ENCODE results near the gene FAM114A1. TPM values are rescaled to one million over a fixed set of nuclear protein-coding genes. Genes with fewer than 3 reads are reported as not detected.
A peak's percentile ranks its signal among the peaks of the same experiment; 100 is the strongest.

Gene FAM114A1
- total RNA-seq (ENCODE audit: low replicate concordance): 5.1 and 7.4 TPM in 2 replicates

DNA sequence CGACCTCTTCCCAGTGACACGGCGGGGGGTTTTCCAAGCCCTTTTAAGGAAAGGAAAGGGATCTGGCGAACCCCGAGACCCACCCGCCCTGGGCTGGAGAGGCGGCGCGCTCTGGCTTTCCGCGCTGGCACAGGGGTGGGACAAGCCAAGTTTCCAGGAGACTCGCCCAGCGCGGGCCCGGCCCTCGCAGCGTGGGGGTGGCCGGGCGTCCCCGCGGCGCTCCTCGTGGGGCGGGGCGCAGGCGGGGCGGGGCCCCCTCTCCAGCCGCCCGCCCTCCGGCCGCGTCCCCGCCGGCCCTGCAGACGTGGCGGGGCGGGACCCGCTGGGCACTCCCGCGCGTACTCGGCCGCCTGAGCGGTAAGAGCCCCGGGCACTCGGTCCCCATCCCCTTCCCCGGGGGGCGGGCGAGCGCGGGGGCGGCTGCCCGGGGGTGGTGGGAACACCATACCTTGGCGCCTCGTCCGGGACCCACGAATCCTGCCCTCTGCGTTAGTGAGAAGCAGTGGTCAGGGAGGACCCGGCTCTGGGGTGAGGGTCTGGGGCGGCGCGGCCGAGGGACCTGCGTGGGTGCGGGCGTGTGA is at the start of gene FAM114A1:
Gene FAM114A1 (plus strand): TSS at position 329 of the 581 bp plus-strand sequence. CDS start 10,273 bp downstream, outside the sequence.
- H4K20me1 ChIP-seq (ENCODE audit: low read depth): no peaks in the 10 kb centered on the region
- peaks cover 2% of the 10 kb centered on the region for H3K27me3 Mint-ChIP-seq (ENCODE audit: insufficient read depth, low read depth)
- no peaks in the 10 kb centered on the region for H3K36me3 Mint-ChIP-seq
- no peak within 1 kb of the TSS for H3K9ac ChIP-seq
- H3K9me3 Mint-ChIP-seq: no peaks in the 10 kb centered on the region
- no peak within 1 kb of the TSS for H3K27ac ChIP-seq
- peak within 1 kb of the TSS; percentile 65 for H3K4me3 ChIP-seq
- H3F3A ChIP-seq (ENCODE audit: low read depth): peaks cover 5% of the 10 kb centered on the region
- peak within 1 kb of the TSS; percentile 46 for H3K27ac Mint-ChIP-seq
- H3K4me3 Mint-ChIP-seq: peak within 1 kb of the TSS; percentile 89
- no peaks in the 10 kb centered on the region for H3K36me3 ChIP-seq
- no peaks in the 10 kb centered on the region for H3K9me3 ChIP-seq (ENCODE audit: low read depth)
- H3K79me2 ChIP-seq (ENCODE audit: low read depth): no peaks in the 10 kb centered on the region
- DNase-seq (ENCODE audit: low spot score): peak; percentile 79
- TF ChIP-seq EZH2phosphoT487 (IDR thresholded peaks at IDR 0.05) (no peak), EZH2 (IDR thresholded peaks at IDR 0.05) (no peak), CTCF (IDR thresholded peaks at IDR 0.05) (no peak)
- H3K4me2 ChIP-seq: peak within 1 kb of the TSS; percentile 87
- peaks cover 30% of the 10 kb centered on the region for H3K27me3 ChIP-seq
- peaks cover 2% of the 10 kb centered on the region for H3K4me1 ChIP-seq
- peaks cover 8% of the 10 kb centered on the region for H3K4me1 Mint-ChIP-seq
- H2AFZ ChIP-seq (replicated peaks): peak within 1 kb of the TSS; percentile 74

- no peak overlapping the region for H3K27ac Mint-ChIP-seq
- Histone ChIP-seq H3F3A (ENCODE audit: low read depth) (no peaks in the 10 kb centered on the region), H3K9ac (no peak overlapping the region), H3K27ac (no peak overlapping the region), H3K9me3 (ENCODE audit: low read depth) (no peaks in the 10 kb centered on the region), H3K4me3 (no peak overlapping the region), H3K27me3 (no peaks in the 10 kb centered on the region), H3K4me2 (no peak overlapping the region), H2AFZ (replicated peaks) (no peak overlapping the region), H3K79me2 (ENCODE audit: low read depth) (no peaks in the 10 kb centered on the region), H3K36me3 (no peaks in the 10 kb centered on the region), H4K20me1 (ENCODE audit: low read depth) (no peaks in the 10 kb centered on the region), H3K4me1 (no peaks in the 10 kb centered on the region)
- H3K27me3 Mint-ChIP-seq (ENCODE audit: insufficient read depth, low read depth): peaks cover 2% of the 10 kb centered on the region
- peaks cover 6% of the 10 kb centered on the region for H3K9me3 Mint-ChIP-seq
- no peaks in the 10 kb centered on the region for H3K36me3 Mint-ChIP-seq
- no peaks in the 10 kb centered on the region for H3K4me1 Mint-ChIP-seq
- TF ChIP-seq CTCF (IDR thresholded peaks at IDR 0.05) (no peak), EZH2phosphoT487 (IDR thresholded peaks at IDR 0.05) (no peak), EZH2 (IDR thresholded peaks at IDR 0.05) (no peak)
- no peak overlapping the region for H3K4me3 Mint-ChIP-seq
- DNase-seq (ENCODE audit: low spot score): no peak
Measured at GRCh38 chr4:38818441-38818976, 49.1 kb upstream of the FAM114A1 start.

GRCh38 chr4:38819569-38819968 is 48.0 kb upstream of the FAM114A1 start:
- H3K27me3 Mint-ChIP-seq (ENCODE audit: insufficient read depth, low read depth): peaks cover 6% of the 10 kb centered on the region
- Histone ChIP-seq H3K4me2 (no peak overlapping the region), H4K20me1 (ENCODE audit: low read depth) (no peaks in the 10 kb centered on the region), H3K36me3 (no peaks in the 10 kb centered on the region), H3K9ac (no peak overlapping the region), H3K4me3 (no peak overlapping the region), H3K27me3 (no peaks in the 10 kb centered on the region), H3K27ac (no peak overlapping the region), H3F3A (ENCODE audit: low read depth) (no peaks in the 10 kb centered on the region), H3K4me1 (no peaks in the 10 kb centered on the region), H3K9me3 (ENCODE audit: low read depth) (no peaks in the 10 kb centered on the region), H2AFZ (replicated peaks) (no peak overlapping the region), H3K79me2 (ENCODE audit: low read depth) (no peaks in the 10 kb centered on the region)
- no peak overlapping the region for H3K4me3 Mint-ChIP-seq
- TF ChIP-seq EZH2 (IDR thresholded peaks at IDR 0.05): no peak
- TF ChIP-seq EZH2phosphoT487 (IDR thresholded peaks at IDR 0.05): no peak
- no peak for TF ChIP-seq CTCF (IDR thresholded peaks at IDR 0.05)
- H3K27ac Mint-ChIP-seq: no peak overlapping the region
- no peak for DNase-seq (ENCODE audit: low spot score)
- no peaks in the 10 kb centered on the region for H3K36me3 Mint-ChIP-seq
- peaks cover 4% of the 10 kb centered on the region for H3K9me3 Mint-ChIP-seq
- no peaks in the 10 kb centered on the region for H3K4me1 Mint-ChIP-seq

Measured in neural progenitor cell (in vitro differentiated cells).